Globus pallidus (tissue), 1 donor: Measurements from ENCODE around the gene CD48.
A peak's percentile ranks its signal among the peaks of the same experiment; 100 is the strongest.
"Not testable (repeated sequence)": the region's sequence is repeated elsewhere in the genome, so short reads cannot be mapped to it uniquely, and the experiment has no call there.

Experiments
- DNase-seq: peaks from one replicate; pipeline ENCODE4 v3.0.0-alpha.2; 2015; ENCODE audit warnings: low spot score

The CD48 gene

DNA sequence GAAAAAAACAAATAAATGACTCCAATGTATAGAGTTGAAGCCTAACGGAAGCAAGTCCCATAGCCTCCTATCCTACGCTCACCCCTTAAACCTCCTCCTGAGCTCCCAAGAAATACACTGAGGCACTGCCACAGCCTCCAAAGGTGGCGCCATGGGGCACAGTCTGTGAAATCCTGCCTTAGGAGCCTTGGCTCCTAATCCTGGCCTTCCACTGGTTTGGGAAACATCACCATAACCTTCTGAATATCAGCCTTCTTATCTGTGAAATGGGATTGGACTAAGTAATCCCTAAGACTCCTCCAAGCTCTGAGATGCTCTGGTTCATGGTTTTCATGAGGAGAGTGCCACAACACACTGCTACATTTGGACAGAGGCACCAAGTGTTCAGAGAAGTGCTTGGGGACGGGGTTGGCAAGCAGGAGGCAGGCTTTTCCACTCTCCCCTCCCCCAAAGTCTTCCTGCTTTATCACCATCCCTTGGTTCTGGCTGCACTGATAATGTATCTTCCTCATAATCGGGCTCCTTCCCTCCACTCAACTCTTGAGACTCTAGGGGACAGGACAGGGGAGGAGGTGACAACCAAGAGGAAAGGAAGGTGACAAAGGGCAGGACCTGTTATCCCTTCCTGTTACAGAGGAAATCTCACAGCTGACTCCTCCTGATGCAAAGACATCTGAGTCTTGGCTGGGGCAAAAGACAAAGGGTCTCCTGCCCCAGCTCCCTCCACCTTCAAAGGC is 30.2 kb upstream of the CD48 start:
- DNase-seq, result no peak

DNA sequence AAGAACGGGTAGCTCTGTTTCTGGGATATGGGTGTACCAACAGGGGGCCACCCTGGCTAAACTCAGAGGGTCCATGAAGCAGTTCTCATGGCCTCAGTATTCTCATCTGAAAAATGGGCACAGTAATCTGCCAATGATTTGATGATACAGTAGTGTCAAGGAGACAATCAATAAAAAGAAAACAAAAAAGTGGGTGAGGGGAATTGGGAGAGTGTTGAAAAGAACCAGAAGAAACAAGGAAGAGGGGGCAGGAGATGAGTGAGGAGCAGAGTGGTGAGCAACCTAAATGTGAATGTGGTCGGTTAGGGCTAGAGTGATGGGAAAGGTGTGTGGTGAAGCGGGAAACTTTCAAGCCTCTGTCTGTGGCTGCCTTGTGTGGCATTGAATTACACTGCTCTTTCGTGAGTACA is 29.5 kb upstream of the CD48 start:
- no peak for DNase-seq

DNA sequence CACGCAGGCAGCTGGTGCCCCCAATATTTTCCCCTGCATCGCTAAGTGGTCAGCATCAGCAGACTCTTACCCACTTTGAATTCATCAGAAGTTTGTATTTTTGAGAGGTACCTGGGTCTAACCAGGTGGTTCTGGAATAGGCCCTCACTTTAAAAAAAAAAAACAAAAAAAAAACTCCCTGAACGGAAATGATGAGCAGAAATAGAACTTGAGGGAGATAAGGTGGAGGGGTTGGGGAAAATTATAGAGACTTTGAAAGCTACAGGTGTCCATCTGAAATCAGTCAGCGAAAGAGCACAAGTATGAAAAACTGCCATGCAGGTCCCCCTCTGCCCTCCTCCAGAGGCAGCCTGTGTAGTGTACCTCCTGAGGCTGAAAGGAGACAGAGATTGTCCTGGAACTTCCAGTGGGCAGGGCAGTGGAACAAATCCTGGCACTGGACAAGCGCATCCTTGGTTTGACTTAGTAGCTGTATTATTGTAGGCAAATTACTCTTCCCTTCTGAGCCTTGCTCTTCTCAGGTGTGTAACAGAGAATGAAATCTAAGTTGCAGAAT is 28.6 kb upstream of the CD48 start:
- DNase-seq, result no peak

DNA sequence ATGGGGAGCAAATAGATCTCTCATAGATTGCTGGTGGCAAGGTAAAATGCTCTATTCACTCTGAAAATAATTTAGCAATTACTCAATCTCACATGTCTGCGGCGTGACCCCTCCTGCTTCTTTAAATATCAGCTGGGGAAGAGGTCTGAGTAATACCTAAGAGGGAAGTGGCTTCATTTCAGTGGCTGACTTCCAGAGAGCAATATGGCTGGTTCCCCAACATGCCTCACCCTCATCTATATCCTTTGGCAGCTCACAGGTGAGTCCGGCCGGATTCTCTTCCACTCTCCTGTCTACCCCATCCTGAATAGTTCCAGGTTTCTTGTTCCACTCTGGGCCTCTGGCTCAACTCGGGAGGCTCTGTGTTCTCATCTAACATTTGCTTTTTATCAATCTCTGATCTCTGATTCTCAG is 27.5 kb upstream of the CD48 start, which contains the start of gene SLAMF7:
SLAMF7 (plus strand) TSS at position 150 of the 414 bp plus-strand sequence; CDS start at position 205, 55 bp downstream.
- no peak for DNase-seq

DNA sequence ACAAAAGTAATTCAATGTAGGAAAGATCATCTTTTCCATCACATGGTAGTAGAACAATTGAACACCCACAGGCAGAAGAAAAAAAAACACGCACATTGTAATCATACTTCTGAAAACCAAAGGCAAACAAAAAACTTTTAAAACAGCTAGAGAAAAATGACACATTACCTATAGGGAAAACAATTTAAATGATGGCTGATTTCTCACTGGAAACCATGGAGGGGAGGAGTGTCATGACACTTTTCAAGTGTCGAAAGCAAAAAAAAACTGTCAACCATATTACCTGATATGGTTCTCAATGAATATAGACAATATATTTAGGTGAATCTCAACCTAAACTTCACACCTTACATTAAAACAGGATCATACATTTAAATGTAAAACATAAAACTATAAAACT is 26.6 kb upstream of the CD48 start:
- DNase-seq, result no peak

DNA sequence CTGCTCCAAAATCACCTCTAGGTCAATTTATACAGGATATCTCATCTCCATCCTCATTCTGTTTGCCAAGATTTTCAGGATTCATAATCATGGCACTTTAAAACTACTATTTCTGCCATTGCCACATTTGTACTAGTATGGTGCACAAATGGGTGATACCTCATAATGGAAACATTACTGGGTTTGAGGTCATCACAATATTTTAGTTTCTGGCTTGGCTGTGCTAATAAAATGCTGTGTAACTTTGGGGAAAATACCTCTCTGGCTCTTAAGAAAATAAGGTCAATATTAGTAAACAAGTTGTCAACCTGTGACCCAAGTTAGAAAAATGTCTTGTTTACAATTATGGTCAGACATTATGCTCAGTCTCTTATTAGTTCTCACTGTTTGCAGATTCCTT is 22.7 kb upstream of the CD48 start:
- no peak for DNase-seq

DNA sequence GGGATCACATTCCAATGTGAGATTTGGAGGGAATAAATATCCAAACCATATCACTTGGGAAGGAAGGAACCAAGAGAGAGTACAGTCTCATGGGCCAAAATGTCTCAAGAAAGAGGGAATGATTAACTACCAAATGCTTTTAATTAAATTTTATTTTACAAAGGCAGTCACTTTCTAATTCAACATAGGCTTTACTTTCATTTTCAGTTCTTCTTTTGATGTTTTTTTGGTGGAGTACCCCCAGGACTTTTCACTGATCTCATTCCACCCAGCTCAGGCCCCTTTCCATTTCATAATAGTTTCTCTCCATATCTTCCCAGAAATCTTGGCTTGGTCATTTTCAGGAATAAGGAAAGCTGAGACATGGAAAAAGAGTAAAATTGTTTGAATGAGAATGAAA is 22.3 kb upstream of the CD48 start:
- DNase-seq, result no peak

DNA sequence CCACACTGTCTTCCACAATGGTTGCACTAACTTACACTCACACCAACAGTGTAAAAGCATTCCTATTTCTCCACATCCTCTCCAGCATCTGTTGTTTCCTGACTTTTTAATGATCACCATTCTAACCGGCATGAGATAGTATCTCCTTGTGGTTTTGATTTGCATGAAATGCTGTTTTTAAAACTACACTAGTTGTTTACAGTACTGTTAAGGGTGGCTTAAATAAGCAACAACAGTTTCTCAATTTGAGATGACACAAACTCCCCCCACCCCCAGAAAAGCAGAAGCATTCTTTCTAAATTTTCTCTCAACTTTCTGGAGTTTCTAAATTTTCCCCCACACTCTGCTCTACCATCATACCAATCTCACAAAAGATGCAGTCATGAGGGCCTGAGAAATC is 20.4 kb upstream of the CD48 start:
- no peak for DNase-seq

DNA sequence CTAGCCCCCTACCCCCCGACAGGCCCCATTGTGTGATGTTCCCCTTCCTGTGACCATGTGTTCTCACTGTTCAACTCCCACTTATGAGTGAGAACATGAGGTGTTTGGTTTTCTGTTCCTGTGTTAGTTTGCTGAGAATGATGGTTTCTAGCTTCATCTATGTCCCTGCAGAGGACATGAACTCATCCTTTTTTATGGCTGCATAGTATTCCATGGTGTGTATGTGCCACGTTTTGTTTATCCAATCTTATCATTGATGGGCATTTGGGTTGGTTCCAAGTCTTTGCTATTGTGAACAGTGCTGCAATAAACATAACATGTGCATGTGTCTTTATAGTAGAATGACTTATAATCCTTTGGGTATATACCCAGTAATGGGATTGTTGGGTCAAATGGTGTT is 19.9 kb upstream of the CD48 start:
- DNase-seq, result not testable (repeated sequence)

DNA sequence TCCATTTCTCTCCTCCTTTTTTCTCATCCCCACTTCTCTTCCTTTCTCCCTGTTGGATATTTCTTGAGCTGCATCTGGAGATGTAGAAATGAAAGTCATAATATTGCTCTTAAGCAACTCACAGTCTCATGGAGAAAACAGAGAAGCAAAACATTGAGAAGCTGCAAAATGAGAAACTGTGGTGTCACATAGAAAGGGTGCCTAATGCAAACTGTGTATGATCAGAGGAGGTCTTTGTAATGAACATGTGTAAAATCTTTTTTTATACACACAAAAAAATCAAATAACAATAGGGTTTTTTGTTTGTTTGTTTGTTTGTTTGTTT is 15.7 kb upstream of the CD48 start:
- DNase-seq, result no peak

DNA sequence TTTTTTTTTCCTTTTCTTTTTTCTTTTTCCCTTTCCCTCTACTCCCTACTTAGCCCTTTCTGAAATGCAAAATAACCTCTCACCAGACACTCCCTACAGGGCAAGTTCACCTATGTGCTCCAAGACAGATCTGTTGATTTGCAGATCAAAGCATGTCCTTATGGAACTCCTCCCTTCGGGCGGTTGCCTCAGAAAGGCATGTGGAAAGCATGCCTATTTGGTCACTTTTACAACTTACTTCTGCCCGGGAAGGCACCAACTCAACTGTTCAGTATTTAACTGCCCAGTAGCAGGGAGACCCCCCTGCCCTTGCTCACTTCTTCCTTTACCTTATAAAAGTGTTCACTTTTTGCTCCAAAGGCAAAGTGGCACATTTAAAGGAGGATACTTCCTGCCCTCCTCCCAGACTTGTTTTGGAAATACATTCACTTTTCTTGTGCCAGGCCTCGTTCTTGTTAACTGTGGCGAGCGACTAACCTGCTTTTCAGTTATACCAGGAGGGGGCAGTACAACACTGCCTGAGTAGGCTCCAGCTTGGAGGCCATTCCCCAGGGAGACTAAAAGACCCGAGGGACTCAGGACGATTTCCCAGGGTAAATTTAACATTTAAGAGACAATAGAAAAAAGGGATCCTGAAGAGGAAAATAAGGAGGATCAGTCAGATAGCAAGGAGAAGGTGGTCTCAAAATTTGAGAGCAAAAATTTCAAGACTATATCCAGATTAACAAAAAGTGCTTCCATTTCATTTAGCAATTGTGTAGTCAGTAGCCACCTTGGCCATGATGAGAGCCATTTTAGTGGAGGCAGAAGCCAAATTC is 15.1 kb upstream of the CD48 start:
- DNase-seq, result peak; percentile 66

DNA sequence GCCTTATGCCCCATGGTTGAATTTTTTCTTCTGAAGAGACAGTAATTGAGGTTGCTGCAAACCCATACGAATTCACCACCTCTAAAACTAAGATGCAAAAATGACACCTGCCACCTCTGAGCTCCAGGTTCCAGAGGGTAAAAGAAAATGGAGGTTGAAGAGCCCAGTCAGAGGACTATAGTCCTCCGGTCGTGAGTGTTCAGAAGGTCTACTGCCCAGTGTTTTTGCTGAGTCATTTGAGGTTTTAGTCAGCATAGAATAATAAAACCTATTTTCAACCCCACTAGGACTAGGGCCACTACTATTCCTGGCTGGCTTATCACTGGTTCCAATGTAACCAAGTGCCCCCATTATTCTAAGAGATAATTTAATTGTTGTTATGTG is 14.5 kb upstream of the CD48 start:
- DNase-seq, result no peak

DNA sequence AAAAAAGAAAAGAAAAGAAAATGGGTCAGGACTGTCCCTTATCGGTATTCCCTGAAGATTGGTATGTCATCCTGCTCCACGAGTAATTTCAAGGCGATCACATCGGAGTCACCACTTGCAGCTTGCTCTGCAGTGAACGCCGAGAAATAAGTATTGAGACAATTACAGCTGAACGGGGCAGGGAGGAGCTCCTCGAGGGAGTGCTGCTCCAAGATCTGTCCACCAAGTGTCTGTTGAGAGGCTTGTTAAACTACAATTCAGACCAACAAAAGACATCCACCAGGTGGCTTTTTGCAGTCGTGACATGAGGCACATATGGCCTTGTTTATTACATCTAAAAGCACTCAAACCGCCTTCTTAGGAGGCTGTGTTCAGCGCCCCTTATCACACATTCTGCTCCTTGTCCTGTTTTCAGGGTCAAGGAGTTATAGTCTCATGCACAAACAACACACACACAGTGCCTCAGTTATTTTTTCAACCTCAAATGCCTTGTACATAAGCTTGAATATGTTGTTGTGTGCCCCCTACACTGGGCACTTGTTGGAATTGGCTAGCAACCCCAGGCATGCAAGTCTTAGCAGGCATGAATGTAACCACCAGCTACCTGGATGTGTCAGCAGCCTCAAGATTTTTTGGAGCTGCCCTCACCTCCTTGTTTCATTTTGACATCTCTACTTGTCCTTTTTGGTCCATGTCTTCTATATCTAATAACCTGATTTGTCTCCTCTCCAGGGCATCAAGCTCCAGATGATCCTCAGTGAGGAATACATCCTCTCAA is 13.0 kb upstream of the CD48 start:
- DNase-seq, result no peak

DNA sequence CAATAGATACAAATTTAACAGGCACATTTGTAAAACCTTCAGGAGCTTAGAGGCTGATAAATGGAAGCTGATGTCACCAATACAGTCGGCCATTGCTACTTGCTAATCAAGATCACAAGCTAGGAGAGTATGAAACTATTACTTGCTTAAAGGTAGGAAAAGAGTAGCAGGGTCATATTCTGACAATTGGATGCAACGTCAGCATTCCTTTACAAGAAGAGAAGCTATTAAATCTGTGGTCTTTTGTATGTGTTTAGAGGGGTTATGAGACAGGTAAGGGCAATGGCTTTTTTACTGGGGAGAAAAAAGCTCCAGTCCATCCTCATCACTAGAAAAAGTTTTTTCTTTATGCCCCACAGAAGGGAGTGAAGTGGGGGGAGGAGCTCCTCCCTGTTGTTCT is 11.7 kb upstream of the CD48 start:
- no peak for DNase-seq

DNA sequence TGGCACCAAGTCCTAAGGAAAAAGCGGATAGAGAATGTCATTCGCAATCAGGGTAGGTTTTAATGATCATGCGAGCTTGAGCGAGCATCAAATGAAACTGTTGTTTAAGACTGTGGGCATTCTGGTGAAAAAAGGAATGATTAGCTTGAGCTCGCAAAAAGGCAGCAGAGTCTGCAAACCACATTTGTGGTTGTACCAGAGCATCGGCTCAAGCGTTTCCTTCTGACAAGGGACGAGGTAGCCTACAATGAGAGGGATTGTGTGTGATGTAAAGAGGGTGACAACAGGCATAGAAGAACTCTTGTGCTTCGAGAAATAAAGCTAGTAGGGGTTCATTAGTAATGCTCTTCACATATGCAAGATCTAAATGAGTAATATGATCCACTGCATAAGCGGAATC is 11.1 kb upstream of the CD48 start:
- DNase-seq, result no peak

DNA sequence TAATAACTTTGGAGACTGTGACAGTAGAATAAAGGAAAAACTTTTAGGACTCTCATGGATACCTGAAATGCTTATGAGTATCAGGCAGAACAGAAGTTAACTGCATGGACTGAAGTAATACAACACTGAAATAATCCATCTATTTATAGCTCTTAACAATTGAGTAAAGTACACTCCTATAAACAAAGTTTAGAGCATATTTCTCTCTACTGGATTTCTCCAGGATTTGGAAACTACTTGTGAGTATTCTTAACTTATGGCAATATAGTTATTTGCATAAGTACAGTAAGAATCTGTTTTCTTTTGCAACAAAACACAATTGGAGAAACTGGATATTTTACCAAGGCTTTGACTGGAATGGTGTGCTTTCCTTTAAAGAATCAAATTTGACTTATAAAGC is 9.9 kb upstream of the CD48 start:
- DNase-seq, result no peak

DNA sequence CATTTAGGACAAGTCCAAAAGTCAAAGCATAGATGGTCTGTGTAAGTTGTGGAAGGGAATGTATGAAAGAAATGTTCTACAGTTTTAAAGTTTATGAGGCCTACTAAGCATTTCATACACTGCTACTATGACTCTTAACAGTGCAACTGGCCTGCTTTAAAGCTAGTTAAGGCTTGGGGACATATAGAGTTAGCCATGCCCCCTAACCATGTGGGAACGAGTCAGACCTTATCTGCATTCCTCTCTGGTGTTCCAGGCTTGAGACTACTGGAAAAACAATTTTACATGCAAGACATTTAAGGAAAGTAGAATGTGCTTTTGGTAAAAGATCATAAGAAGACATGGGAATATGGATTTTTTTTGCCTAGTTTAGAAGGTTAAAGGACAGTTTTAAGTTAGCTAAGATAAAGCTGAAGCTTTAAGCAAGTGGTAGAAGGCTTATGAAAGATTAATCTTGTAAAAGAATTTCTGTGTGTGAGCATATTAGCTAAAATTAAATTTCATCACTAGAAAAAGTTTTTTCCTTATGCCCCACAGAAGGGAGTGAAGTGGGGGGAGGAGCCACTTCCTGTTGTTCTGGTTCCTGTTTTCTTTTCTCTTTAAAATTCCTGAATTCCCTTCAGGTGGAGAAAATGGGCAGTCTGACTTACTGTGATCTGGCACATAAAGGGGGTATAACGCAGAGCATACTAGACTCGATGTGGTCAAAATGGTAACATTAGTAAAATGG is 8.9 kb upstream of the CD48 start:
- no peak for DNase-seq

DNA sequence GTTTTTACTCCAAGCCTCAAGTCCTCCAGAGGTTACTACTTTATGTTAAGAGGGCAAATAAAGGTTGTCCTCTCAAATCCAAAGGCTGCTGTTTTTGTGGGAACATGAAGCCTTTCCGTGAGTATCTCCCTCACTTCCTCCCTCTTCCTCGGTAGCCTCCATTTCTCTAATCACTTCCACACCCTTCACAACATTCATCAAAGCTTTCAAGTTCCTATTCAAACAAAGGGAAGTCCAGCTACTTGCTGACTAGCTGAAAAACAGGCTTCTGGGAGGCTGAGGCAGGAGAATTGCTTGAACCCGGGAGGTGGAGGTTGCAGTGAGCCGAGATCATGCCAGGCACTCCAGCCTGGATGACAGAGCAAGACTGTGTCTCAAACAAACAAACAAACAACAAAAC is 6.6 kb upstream of the CD48 start:
- DNase-seq, result no peak

DNA sequence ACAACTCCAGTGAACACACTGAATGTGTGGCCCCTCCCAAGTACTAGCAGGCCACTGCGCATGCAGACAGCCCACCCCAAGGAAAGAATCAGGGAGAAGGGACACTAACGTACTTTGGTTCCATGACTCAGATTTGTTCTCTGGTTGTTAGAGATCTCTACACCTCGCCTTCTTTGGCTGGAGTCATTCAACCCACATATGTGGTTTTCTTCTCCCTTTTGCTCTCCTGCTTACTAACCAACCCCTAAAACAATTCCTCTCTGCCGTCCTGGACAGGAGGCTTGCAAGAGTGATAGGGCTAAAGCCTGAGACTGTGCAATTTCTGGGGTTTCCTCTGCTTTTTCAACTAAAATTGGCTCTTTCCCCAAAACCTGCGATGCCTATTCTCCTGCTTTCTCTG is 5.7 kb upstream of the CD48 start:
- no peak for DNase-seq

DNA sequence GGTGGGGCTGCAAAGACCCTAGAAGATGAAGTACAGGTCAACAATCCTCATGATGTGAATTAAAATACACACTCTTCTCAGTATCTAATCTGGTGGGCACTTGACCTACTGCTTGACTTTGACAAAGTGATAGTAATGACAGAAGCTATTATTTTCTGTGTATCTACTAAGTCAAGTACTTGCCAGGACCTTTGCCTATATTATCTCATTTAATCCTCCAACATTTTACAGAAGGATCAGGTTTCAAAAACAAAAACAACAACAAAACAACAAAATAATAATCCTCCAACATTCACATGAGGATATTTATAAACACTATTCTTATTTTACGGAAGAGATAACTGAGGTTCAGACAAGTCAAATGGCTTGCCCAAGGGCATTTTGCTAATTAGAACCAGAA is 4.4 kb upstream of the CD48 start:
- no peak for DNase-seq

DNA sequence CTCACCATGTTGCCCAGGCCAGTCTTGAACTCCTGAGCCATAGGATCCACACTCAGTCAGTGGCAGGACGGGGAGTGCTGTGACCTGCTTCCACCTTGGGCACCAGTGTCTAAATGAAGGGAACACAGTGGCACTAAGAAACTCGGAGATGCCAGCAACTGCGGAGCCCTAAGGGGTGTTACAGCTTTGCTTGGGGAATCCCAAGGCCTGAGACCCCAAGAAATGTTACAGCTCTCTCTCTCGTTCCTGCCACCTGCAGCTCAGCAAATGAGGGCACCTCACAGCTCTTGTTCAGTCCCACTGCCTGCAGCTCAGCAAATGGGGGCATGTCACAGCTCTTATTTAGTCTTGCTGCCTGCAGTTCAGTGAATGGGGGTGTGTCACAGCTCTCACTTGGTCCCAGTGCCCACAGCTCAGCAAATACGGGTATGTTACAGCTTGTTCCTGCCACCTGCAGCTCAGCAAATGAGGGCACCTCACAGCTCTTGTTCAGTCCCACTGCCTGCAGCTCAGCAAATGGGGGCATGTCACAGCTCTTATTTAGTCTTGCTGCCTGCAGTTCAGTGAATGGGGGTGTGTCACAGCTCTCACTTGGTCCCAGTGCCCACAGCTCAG is 2.5 kb upstream of the CD48 start:
- not testable (repeated sequence) for DNase-seq

DNA sequence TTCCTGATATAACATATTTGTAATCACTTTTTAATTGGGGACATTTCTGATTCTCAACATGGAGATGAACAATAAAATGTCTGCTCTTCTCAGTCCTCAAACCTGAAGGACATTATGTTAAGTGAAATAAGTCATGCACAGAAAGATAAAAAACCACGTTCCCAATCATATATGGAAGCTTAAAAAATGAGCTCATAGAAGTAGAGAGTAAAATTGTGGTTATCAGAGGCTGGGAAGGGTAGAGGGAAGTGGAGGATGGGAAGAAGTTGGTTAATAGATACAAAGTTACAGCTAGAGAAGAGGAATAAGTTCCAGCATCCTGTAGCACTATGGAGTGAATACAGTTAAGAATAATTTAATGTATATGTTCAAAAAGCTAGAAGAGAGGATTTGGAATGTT is 1.5 kb upstream of the CD48 start:
- DNase-seq, result no peak
